ENCODE measurements around the gene CXCL10.

- TF ChIP-seq CTCF (IDR thresholded peaks at IDR 0.05 in 8 of 11, conservative IDR thresholded peaks at IDR 0.05 in 3 of 11) (no peak), POLR2AphosphoS5 (IDR thresholded peaks at IDR 0.05) (no peak)
Measured at GRCh38 chr4:76022031-76022430, 1.3 kb downstream of the CXCL10 start.

Data from spleen (tissue), 7 donors.